Measurements from ENCODE around the gene COG5.

The COG5 gene

GRCh38 chr7:107453388-107453787, 110.3 kb downstream of the COG5 start:
- DNase-seq = no peak

- DNase-seq = no peak
Measured at GRCh38 chr7:107450970-107451369, 112.8 kb downstream of the COG5 start.

- DNase-seq = no peak
Measured at GRCh38 chr7:107446988-107447387, 116.7 kb downstream of the COG5 start.

- DNase-seq = no peak
Measured at GRCh38 chr7:107446531-107446930, 117.2 kb downstream of the COG5 start.

- no peak for DNase-seq
Measured at GRCh38 chr7:107442678-107443077, 121.0 kb downstream of the COG5 start.

GRCh38 chr7:107441581-107442422, 121.9 kb downstream of the COG5 start:
- DNase-seq = no peak

- no peak for DNase-seq
Measured at GRCh38 chr7:107439025-107439424, 124.7 kb downstream of the COG5 start.

GRCh38 chr7:107435749-107436148, 128.0 kb downstream of the COG5 start:
- DNase-seq = no peak

- DNase-seq = no peak
Measured at GRCh38 chr7:107432261-107432660, 131.5 kb downstream of the COG5 start.

GRCh38 chr7:107430057-107430456, 133.7 kb downstream of the COG5 start:
- DNase-seq = no peak

GRCh38 chr7:107428642-107429041, 135.1 kb downstream of the COG5 start:
- DNase-seq = no peak

- no peak for DNase-seq
Measured at GRCh38 chr7:107427462-107427861, 136.3 kb downstream of the COG5 start.

GRCh38 chr7:107414198-107414597, 149.5 kb downstream of the COG5 start:
- DNase-seq = no peak

- no peak for DNase-seq
Measured at GRCh38 chr7:107408349-107408748, 155.4 kb downstream of the COG5 start.

GRCh38 chr7:107405559-107405958, 158.2 kb downstream of the COG5 start:
- DNase-seq = no peak

- no peak for DNase-seq
Measured at GRCh38 chr7:107404740-107405537, 158.8 kb downstream of the COG5 start.

- DNase-seq = no peak
Measured at GRCh38 chr7:107398161-107398560, 165.6 kb downstream of the COG5 start.

- DNase-seq = no peak
Measured at GRCh38 chr7:107396990-107397389, 166.7 kb downstream of the COG5 start.

GRCh38 chr7:107396081-107396480, 167.6 kb downstream of the COG5 start:
- DNase-seq = no peak

- no peak for DNase-seq
Measured at GRCh38 chr7:107394831-107395230, 168.9 kb downstream of the COG5 start.

- DNase-seq = no peak
Measured at GRCh38 chr7:107394276-107394675, 169.4 kb downstream of the COG5 start.

GRCh38 chr7:107392830-107393229, 170.9 kb downstream of the COG5 start:
- DNase-seq = no peak

GRCh38 chr7:107390916-107391315, 172.8 kb downstream of the COG5 start:
- no peak for DNase-seq

GRCh38 chr7:107388604-107389003, 175.1 kb downstream of the COG5 start:
- DNase-seq = no peak
